Right renal pelvis (tissue), 4 donors: ENCODE data around the gene KIF23. TPM values are rescaled to one million over a fixed set of nuclear protein-coding genes. Genes with fewer than 3 reads are reported as not detected.
"Not testable (repeated sequence)": the region's sequence is repeated elsewhere in the genome, so short reads cannot be mapped to it uniquely, and the experiment has no call there.

ENCODE experiments used
- DNase-seq, 4 donors: peaks; one replicate each; pipeline ENCODE4 v3.0.0-alpha.2; 2013; ENCODE audit warnings: low read depth in 4 of 4, low spot score in 3 of 4, missing footprints in 1 of 4
- polyA plus RNA-seq, 4 donors: library from polyadenylated mRNA; unstranded; fragments of 120-200 nt; gene quantifications; one replicate each; pipeline ENCODE4 v1.2.1, GENCODE V29; 2013; ENCODE audit not compliant: insufficient read length in 4 of 4

The KIF23 gene
- polyA plus RNA-seq, 4 donors = 28.6 to 33.8 (median 33.3) TPM

DNA sequence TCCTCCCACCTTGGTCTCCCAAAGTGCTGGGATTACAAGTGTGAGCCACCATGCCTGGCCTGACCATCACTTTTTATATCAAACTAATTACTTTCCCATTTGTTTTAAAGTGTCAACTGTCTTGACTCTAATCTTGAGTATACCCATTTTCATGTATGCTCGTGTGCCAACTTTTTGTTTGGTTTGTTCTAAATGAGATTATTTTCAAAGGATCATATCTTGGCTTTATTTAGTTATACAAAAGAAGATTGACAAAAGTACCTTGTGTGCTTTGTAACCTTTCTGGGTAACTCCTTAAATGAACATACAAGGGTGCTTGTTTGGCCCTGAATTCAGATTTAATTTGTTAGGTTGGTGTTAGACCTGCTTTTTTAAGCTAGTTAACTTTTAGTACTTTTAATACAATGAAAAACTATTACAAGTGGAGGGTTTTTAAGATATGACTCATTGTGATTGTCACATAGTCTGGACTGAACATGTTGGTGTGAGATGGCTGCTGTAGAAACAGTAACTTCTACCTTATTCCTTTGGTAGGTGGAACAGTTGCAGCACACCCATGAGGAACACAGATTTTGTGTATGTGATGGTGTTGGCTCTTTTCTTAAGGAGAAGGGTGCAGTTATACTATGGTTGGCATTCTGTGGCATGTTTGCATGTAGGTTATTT is 10.7 kb downstream of the KIF23 start:
- no peak for DNase-seq

DNA sequence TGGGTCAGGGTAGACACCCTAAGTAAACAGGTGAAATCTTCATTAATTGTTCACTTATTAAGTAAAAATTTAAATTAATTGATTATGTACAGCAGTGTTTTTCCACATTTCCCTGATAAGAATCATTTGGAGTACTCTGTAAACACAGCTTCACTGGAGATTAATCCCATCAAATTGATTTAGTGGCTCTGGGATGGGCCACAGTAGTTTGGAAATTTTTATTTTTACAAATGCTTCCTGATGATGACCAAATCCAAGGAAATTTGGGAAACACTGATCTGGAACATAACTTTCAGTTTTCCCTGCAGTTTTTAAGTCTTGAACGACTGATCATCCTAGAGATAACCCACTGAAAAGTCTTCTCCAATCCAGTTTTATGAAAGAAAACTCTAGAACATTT is 19.7 kb downstream of the KIF23 start:
- no peak for DNase-seq

DNA sequence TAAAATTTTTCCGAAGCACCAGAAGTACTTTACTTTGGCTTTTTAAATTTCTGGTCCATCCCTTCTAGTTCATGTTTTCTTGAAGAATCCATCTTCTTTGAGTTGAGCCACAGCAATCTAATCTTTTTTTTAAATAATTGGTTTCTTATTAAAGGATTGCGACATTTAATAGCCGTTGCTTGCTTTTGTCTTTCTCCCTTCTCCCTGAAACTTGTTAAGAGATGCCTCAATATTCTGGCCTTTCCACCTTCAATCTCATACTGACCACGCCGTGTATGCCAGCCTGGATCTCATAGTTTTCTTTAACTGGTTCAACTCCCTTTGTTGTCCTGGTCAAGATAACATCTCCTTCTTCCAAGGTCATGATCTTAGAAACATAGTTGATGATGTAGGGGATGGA is 20.1 kb downstream of the KIF23 start:
- DNase-seq = no peak

DNA sequence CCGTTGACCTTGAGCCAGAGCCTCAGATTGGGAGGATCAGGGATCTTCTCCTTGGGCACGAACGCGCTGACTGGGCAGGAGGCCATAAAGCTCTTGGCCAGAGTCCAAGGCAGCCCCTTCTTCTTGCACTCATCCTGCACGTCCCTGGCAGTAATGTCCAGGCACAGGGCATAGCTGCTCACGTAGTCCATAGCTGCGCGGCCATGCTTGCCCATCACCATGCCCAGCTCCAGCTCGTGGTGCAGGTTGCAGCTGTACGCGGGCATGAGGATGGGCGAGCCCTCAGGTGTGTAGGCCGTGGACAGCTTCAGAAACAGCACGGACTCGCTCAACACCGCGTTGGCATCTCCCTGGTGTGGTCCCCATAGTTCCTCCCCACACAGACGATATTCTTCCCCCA is 20.5 kb downstream of the KIF23 start:
- DNase-seq = no peak

DNA sequence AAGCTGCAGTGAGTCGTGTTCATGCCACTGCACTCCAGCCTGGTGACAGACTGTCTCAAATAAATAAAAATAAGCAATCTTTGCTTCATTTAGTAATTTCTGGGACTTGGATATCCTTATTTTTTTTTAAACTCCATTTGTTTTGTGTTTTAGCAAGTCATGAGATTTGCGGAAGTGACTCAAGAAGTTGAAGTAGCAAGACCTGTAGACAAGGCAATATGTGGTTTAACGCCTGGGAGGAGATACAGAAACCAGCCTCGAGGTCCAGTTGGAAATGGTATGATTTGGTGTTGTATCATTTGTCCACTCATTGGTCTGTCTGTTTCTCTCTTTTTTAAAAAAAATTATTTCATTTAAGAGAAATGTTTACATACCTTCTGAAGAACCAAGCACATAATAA is 21.8 kb downstream of the KIF23 start:
- no peak for DNase-seq

DNA sequence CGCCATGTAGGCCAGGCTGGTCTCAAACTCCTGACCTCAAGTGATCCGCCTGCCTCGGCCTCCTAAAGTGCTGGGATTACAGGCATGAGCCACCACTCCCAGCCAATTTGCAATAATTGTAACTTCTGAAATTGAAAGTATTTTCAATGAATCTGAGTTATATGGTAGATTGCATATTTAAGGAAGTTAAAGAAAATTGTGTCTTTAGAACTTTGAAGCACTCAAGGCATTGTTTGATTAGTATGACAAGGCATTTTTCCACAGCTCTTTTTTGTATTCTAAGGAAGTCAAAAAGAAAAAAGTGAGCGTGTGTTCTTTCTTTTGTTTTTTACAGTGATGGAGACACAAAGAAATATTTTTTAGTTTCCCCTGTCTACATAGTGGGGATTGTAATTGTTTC is 22.8 kb downstream of the KIF23 start:
- no peak for DNase-seq

DNA sequence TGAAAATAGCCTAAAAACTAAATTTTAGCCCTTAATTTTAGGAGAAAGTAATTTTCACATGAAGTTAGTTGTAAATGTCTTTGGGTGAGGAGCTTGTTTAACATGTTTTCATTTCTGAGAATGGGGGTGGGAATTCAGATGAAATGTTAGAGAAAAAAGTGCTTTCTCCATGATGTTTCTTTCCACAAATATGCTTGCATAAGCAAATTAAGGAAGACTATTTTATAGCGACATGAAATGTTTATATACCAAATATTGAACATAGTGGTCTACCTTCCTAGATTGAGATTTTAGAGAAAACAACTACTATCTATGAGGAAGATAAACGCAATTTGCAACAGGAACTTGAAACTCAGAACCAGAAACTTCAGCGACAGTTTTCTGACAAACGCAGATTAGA is 25.5 kb downstream of the KIF23 start:
- DNase-seq = no peak

DNA sequence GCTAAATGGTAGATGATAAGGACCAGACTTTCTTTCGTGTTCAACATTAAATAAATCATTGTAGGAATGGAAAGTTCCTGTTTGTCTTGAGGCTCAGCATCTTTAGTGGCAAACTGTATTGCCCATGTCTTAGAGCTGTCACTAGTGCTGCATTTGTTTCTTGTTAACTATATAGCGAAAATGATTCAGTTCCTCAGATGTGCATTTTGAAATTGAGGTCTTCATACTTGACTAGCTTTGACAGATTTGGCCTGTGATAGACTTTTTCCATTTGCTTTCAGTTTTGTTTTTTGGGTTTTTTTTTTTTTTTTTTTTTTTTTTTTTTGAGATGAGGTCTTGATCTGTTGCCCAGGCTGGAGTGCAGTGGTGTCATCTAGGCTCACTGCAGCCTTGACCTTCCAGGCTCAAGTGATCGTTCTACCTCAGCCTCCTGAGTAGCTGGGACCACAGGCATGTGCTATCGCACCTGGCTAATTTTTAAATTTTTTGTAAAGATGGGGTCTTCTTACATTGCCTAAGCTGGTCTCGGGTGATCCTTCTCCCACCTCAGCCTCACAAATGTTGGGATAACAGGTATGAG is 29.0 kb downstream of the KIF23 start:
- no peak for DNase-seq

DNA sequence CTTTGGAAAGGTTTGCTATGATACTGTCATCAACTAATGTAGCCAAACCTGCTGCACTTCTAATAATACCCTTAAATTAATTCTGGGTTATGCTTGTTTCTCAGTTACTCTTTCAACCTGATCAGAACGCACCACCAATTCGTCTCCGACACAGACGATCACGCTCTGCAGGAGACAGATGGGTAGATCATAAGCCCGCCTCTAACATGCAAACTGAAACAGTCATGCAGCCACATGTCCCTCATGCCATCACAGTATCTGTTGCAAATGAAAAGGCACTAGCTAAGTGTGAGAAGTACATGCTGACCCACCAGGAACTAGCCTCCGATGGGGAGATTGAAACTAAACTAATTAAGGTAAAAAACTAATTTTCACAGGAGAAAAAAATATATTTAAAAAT is 30.5 kb downstream of the KIF23 start:
- DNase-seq = no peak

DNA sequence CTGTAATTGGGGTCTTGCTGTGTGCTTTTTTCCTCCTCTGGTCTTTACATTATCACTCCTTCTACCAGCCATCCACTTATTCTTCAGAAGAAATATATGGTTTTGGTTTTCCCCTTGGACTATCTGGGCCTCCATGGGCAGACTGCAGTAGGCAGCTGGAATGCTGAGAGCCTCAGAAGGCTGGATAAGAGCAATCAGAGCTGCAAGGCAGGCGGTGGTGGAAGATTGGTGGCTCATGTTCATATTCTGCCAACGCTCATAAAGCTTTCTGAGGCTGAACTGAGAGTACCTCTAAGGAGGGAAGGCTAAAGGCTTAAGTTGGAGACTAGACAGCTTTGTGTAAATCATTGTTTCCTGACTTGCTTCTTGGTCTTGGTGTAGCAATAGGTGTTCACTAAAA is 32.8 kb downstream of the KIF23 start:
- no peak for DNase-seq

DNA sequence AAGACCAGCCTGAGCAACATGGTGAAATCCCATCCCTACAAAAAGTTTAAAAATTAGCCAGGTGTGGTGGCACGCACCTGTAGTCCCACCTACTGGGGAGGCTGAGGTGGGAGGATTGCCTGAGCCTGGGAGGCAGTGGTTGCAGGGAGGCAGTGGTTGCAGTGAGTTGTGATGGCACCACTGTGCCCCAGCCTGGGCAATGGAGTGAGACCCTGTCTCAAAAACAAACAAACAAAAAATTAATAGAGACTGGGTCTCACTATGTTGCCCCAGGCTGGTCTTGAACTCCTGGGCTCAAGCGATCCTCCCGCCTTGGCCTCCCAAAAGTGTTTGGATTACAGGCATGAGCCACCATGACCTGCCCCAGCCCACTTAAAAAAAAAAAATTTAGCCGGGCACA is 36.1 kb downstream of the KIF23 start:
- not testable (repeated sequence) for DNase-seq

DNA sequence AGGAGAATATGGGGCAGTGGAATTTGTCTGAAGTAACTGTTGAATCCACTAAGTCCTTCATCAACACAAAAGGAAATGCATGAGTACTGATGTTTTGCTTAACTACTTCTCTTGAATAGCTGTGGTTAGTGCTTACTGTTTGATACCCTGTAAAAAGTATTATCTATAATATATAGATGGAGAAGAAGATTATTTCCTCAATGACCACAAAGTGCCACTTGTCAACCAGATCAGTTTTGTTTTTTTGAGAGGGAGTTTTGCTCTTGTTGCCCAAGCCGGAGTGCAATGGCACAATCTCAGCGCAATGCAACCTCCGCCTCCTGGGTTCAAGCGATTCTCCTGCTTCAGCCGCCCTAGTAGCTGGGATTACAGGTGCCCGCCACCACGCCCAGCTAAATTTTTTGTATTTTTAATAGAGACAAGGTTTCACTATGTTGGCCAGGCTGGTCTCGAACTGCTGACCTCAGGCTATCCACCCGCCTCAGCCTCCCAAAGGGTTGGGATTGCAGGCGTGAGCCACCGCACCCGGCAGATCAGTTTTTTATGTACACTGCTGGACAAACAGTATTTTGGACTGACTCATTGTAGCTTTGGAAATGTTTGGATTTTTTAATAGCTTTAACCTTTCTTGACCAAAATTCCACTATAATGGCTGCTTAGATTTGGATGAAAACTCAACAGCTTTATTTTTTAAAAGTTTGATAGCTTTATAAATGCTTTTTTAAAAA is 37.0 kb downstream of the KIF23 start:
- no peak for DNase-seq

DNA sequence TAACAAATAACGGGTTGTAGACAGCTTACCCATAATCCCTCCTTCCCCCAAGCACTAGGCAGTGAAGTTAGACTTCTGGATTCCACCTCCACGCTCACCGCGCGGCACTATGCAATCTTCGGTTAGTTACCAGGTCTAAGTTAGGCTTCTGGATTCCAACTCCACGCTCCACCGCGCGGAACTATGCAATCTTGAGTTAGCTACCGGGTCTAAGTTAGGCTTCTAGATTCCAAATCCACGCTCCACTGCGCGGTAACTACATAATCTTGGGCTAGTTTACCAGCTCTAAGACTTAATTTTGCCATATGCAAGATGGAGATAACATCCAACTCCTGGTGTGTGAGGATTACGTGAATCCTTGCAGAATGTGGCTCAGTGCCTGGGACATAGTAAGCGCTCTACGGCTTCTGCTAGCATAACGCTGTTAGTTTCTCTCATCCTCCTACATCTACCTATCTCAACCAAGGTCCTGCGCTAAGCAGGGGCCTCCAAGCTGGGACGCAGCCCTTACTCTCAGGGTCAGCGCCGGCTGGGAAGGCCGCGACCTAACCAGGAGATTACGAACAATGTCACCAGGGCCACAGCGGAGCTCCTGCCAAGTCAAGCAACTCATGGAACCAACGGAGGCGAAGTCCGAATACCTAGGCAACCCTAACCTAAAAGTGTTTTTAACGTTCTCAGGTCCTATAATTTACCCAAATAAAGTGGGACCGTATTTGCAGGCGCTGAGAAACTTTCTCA is 38.0 kb downstream of the KIF23 start:
- no peak for DNase-seq

DNA sequence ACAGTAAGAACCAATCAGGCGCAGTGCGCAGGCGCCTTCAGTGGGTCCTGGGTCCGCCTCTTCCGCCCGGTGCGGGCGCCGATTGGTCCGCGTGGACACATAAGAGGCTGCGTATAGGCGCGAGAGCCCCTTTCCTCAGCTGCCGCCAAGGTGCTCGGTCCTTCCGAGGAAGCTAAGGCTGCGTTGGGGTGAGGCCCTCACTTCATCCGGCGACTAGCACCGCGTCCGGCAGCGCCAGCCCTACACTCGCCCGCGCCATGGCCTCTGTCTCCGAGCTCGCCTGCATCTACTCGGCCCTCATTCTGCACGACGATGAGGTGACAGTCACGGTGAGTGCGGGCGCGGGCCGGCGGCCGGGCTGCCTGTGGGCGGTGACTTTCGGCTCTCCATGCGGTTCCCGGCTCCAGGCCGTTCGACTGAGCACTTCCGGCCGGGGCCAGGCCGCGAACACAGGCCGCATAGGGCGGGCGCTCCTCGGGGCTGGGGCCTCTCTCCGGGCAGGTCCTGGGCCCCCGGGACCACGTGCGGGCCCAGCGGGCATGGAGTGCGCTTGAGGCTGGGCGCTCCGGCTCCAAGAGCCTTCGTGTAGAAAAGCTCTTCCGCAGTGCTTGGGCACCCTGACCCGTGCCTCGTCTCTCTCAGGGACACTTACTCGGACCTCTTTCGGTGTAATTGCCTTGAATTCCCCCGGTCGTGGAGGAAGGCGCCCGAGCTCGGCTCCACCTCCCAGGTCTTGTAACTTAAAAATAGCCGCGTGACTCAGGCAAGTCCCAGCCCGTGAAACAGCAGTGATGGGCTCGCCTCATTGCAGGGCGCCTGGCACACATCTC is 38.8 kb downstream of the KIF23 start, which contains the start of gene RPLP1:
Gene RPLP1, plus strand, starts transcription at position 127 of the 830 bp plus-strand sequence. Its CDS starts 131 bp downstream, at position 258.
- peak; percentile 94 to 97 (median 95) for DNase-seq

DNA sequence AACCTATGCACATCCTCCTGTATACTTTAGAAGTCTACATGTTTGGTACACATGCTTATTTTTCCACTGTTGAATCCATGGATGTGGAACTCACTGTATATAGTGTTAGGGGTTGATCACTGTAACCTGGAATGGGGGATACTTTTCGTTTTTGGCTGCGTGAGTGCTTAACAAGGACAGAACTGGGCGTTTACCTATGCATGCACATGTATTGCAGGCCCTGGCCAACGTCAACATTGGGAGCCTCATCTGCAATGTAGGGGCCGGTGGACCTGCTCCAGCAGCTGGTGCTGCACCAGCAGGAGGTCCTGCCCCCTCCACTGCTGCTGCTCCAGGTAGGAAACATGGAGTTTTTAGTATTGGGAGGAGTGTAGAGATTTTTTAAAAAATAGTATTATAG is 40.8 kb downstream of the KIF23 start:
- DNase-seq = no peak

DNA sequence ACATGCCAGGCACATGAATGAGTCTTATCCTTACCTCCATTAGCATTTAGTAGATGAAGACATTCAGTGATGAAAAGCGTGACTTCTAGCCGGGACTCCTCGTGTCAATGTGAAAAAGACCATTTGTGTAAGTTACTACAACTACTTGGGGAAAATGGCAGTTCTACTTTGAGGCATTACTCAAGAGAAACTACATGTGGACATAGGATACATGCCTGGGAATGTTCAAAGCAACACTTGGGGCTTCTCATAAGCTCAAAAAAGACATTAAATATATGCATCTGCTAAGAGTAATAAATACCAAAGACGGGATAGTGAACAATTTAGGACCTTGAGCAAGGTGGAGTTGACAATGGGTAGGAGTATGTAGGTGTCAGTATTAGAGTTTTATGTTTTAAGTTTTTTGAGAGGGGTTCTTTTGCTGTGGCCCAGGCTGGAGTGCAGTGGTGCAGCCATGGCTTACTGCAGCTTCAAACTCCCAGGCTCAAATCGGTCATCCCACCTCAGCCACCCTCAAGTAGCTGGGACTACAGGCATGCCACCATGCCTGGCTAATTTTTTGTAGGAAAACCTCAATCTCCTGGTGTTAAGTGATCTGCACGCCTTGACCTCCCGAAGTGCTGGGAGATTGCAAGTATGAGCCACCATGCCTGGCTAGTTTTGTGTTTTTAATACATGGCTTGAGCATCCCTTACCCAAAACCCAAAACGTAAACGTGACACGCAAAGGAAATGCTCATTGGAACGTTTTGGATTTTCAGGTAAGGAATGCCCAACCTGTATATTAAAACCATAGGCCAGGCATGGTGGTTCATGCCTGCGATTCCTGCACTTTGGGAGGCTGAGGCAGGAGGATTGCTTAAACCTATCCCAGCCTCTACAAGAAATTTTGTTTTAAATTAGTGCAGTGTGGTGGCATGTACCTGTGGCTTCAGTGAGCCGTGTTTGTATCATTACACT is 42.3 kb downstream of the KIF23 start:
- no peak for DNase-seq

DNA sequence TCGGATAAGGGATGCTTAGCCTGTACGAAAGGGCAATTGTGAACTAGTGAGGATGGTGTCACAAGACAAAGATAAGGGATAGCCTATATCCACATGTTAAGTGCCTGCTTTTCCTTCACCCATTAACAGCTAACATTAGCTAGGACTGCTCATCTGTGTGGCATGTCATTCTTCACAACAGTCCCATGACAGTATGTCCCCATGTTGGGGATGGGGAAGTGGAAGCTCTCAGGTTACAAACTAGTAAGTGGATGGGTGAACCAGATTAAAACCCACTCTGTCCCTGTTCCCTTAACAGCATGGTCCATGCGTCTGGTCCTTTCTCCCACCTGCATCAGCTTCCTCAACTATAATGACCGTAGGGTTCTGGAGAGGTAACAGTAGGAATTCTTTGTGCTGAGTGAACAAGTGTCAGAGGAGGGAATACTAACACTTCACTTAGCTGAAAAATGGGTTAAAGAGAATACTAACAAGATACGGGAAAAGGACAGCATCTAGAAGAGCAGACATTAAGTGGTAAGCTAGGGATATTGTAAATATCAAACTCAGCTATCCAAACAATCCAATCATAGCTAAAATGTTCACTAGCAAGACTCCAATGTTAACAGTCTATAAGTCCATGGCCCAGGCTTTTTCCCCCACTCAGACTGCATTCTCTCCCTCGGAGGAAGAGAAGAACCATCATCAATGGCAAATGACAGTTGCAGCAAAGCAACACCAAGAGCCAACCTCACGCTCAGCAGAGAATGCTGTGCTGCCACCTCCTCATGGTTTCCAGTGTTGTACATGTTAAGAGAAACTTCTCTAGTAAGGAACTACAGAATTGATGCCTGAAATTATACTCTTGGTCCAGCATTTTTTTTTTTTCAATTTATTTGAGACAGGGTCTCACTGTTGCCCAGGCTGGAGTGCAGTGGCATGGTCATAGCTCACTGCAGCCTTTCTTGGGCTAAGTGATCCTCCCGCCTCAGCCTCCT is 43.4 kb downstream of the KIF23 start:
- no peak for DNase-seq

DNA sequence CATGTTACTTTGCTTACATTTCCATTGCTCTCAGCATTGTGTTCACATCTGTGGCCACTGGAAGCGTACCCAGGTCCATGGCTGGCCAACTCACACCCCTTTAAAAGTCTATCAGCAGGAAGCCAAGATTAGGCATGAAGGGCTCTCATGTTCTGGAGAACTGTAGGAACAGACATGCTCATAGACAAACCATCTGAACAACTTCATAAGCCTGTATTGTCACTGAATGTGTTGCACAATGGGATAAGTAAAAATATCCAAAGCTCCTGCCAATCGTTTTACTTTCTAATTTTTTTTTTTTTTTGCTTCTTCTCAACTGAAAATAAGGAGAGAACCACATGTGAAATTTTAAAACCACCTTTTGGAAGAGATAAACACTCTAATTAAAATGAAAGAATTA is 44.9 kb downstream of the KIF23 start:
- no peak for DNase-seq
